ENCODE measurements around the gene MRPS25. TPM values are rescaled to one million over a fixed set of nuclear protein-coding genes. Genes with fewer than 3 reads are reported as not detected.

Gene MRPS25
- total RNA-seq, 1 donor, result 9.5 TPM

DNA sequence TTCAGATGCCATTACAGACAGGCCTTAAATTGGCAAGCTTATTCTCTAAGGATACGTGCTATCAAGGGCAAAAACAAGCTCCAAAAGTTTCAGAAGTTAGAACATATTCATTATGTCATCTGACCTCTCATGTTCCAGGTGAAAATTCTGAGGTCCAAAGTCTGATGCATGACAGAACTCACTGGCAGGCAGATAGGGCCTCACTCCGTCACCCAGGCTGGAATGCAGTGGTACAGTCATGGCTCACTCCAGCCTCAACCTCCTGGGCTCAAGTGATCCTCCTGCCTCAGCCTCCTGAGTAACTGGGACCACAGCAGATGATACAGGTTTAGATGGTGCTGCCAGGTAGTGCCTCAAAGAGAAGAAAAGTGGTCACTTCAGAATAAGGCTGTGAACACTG is 15.5 kb downstream of the MRPS25 start:
- H3K4me3 ChIP-seq (ENCODE audit: low read depth, low read length), result no peak overlapping the region
- TF ChIP-seq, protein P1, sequence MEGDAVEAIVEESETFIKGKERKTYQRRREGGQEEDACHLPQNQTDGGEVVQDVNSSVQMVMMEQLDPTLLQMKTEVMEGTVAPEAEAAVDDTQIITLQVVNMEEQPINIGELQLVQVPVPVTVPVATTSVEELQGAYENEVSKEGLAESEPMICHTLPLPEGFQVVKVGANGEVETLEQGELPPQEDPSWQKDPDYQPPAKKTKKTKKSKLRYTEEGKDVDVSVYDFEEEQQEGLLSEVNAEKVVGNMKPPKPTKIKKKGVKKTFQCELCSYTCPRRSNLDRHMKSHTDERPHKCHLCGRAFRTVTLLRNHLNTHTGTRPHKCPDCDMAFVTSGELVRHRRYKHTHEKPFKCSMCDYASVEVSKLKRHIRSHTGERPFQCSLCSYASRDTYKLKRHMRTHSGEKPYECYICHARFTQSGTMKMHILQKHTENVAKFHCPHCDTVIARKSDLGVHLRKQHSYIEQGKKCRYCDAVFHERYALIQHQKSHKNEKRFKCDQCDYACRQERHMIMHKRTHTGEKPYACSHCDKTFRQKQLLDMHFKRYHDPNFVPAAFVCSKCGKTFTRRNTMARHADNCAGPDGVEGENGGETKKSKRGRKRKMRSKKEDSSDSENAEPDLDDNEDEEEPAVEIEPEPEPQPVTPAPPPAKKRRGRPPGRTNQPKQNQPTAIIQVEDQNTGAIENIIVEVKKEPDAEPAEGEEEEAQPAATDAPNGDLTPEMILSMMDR (IDR thresholded peaks at IDR 0.05; ENCODE audit: insufficient read depth, low read depth, low read length), result no peak

DNA sequence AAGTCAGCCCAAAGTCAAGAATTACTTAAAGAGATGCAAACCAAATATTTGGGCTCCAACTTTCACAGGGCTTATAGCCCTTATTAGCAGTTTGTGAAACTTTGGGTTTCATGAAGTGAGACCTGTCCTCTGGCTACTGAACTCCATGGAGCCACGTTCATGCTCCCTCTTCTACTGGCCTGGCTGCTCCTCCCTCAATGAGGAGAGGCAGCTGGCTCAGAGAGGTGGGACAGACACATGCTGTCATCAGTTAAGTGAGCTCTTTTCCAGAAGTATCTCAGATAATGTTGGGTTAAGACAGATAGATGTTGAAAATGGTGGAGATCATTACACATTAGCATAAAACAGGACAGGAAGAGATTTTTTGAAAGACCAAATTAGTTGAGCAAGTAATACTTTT is 19.4 kb downstream of the MRPS25 start:
- TF ChIP-seq, protein P1 (IDR thresholded peaks at IDR 0.05; ENCODE audit: insufficient read depth, low read depth, low read length), result no peak
- H3K4me3 ChIP-seq (ENCODE audit: low read depth, low read length), result no peak overlapping the region
- DNase-seq (ENCODE audit: low read depth), result no peak

More for the DNA sequence above, 15.5 kb downstream of the MRPS25 start:
- no peak for DNase-seq (ENCODE audit: low read depth)

DNA sequence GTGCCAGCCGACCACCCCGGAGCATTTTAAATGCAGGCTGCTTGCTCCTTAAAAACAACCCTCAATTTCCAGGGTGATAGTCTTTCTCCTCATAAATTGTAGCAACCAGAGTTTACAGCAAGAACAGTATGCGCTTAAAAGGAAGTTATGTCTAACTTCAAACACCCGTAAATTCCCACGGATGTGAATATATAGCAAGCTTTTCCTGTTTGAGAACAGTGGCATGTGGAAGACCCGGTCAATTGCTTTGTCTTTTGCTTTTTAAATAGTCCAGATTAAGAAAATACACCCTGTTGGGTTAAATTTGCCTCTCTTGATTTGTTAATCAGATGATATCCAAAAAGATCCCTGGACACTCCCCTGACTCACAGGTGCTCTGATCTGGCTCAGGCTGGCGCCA is 20.8 kb downstream of the MRPS25 start:
- TF ChIP-seq, protein P1 (IDR thresholded peaks at IDR 0.05; ENCODE audit: insufficient read depth, low read depth, low read length), result no peak
- DNase-seq (ENCODE audit: low read depth), result no peak
- no peak overlapping the region for H3K4me3 ChIP-seq (ENCODE audit: low read depth, low read length)

DNA sequence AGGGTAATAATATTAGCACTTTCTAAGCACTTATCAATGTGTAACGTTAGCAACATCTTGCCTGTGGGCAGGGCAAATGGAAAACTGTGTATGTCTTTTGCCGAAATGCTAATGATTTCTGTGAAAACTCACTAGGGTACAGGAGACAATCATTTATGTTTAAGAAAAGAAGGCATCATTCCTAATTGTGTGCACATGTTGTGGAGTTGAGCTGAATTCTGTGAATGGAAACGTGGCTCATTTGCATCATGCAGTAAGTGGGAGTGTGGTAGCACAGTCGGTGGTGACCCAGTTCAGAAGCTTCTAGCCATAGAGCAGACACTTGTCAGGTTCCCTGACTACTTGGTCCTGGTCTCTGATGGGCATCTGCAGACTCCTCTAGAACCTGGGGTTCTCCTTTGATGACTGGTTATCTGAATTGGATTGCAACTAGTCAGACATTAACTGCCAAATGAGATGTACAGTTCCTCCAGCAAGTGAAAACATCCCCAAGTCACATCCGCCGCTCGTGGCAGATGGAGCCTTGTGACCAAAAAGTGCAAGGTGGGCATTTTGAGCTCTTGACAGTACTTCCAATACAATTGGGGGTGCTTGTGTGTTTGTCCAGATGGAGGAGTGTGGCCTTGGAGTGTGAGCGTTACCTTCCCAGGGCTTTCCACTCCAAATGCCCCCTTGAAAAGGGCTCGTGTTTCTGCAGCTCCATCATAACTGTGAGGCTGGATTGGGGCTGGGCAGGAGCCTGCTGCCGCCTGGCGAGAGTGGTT is 21.5 kb downstream of the MRPS25 start:
- TF ChIP-seq, protein P1 (IDR thresholded peaks at IDR 0.05; ENCODE audit: insufficient read depth, low read depth, low read length), result no peak
- no peak overlapping the region for H3K4me3 ChIP-seq (ENCODE audit: low read depth, low read length)
- no peak for DNase-seq (ENCODE audit: low read depth)

DNA sequence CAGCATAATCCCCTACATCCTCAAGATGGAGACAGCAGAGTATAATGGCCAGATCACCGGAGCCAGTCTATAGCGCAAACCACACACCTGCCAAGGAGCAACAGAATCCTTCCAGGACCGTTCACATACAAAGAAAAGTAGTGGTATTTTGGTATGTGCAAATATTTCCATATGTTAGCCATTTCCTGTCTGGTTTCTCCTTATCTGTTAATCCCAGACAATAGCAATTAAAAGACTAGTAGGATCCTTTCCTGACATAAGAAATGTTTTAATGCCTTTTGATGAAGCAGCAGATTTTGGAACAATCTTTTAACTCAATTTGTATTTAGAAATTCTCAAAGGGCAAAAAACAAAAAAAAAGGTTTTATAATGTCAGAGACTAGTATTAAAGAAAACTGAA is 22.2 kb downstream of the MRPS25 start:
- peak; percentile 62 for DNase-seq (ENCODE audit: low read depth)
- H3K4me3 ChIP-seq (ENCODE audit: low read depth, low read length), result no peak overlapping the region
- TF ChIP-seq, protein P1 (IDR thresholded peaks at IDR 0.05; ENCODE audit: insufficient read depth, low read depth, low read length), result no peak

DNA sequence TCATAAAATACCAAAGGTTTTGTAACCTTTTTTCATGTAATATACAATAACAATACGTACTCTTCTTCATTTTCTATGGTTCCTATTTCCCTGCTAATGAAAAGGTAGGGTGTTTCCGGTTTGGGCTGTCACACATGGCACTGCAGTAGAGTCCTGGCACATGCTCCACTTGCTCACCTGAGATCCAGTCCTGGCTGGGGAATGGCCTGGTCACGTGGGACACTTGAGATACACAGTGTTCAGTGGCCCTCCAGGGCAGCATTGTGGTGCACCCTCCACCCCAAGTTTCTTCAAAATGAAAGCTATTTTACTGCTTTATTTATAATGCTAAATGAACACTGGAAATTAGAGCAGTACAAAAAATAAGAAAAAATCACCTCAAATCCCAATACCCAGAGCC is 23.2 kb downstream of the MRPS25 start:
- no peak overlapping the region for H3K4me3 ChIP-seq (ENCODE audit: low read depth, low read length)
- no peak for DNase-seq (ENCODE audit: low read depth)
- TF ChIP-seq, protein P1 (IDR thresholded peaks at IDR 0.05; ENCODE audit: insufficient read depth, low read depth, low read length), result no peak

DNA sequence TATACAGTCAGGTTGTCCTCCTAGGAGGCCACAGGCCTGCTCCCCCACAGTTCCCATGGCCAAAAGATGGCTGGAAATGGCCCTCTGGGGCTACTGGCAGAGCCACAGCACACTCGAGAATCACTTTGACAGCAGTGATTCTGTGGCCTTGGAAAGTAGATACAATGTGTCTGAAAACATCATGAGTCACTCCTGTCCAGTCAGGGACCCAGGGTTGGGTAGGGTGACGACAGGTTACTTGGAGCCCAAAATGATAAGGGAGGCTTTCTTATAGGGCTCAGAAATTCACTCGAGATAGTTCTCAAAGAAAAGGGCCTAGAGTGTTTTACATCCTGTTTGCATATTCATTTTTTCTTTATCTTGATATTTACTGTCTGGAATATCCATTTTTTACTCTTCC is 24.3 kb downstream of the MRPS25 start:
- TF ChIP-seq, protein P1 (IDR thresholded peaks at IDR 0.05; ENCODE audit: insufficient read depth, low read depth, low read length), result no peak
- DNase-seq (ENCODE audit: low read depth), result no peak
- no peak overlapping the region for H3K4me3 ChIP-seq (ENCODE audit: low read depth, low read length)

Measured in fibroblast of villous mesenchyme (primary cell).